HG03045 (cell line): ENCODE measurements around the gene GRB10.

ENCODE experiments used
- ATAC-seq: cut with Tn5 transposase; IDR thresholded peaks from one replicate; pipeline ENCODE4 v1.9.1; 2021; ENCODE audit warnings: mild to moderate bottlenecking, moderate library complexity; ENCODE audit not compliant: unreplicated experiment

Gene GRB10

GRCh38 chr7:50696810-50697582 lies 85.7 kb downstream of the GRB10 start:
- no peak for ATAC-seq

- no peak for ATAC-seq
These were observed 87.7 kb downstream of the GRB10 start for GRCh38 chr7:50695026-50695425.

GRCh38 chr7:50693455-50694130 lies 89.1 kb downstream of the GRB10 start:
- ATAC-seq = no peak

GRCh38 chr7:50690541-50691011 lies 92.1 kb downstream of the GRB10 start:
- no peak for ATAC-seq

GRCh38 chr7:50688226-50688590 lies 94.5 kb downstream of the GRB10 start:
- ATAC-seq = no peak

GRCh38 chr7:50687575-50688225 lies 95.0 kb downstream of the GRB10 start:
- no peak for ATAC-seq

- no peak for ATAC-seq
These were observed 95.6 kb downstream of the GRB10 start for GRCh38 chr7:50687096-50687495.

- no peak for ATAC-seq
These were observed 97.3 kb downstream of the GRB10 start for GRCh38 chr7:50685135-50686065.

- no peak for ATAC-seq
These were observed 98.0 kb downstream of the GRB10 start for GRCh38 chr7:50684713-50685075.

- ATAC-seq = no peak
These were observed 98.5 kb downstream of the GRB10 start for GRCh38 chr7:50684011-50684712.

- no peak for ATAC-seq
These were observed 100.1 kb downstream of the GRB10 start for GRCh38 chr7:50682573-50682972.

GRCh38 chr7:50682079-50682478 lies 100.6 kb downstream of the GRB10 start:
- ATAC-seq = no peak

- ATAC-seq = no peak
These were observed 101.2 kb downstream of the GRB10 start for GRCh38 chr7:50681432-50682045.

GRCh38 chr7:50679218-50680007 lies 103.3 kb downstream of the GRB10 start:
- peak; percentile 75 for ATAC-seq

- no peak for ATAC-seq
These were observed 104.1 kb downstream of the GRB10 start for GRCh38 chr7:50678586-50678985.

- no peak for ATAC-seq
These were observed 105.1 kb downstream of the GRB10 start for GRCh38 chr7:50677638-50677996.

- no peak for ATAC-seq
These were observed 105.7 kb downstream of the GRB10 start for GRCh38 chr7:50676740-50677637.

GRCh38 chr7:50676079-50676478 lies 106.6 kb downstream of the GRB10 start:
- no peak for ATAC-seq
